ENCODE data around the gene NPDC1. TPM values are rescaled to one million over a fixed set of nuclear protein-coding genes. Genes with fewer than 3 reads are reported as not detected.
A peak's percentile ranks its signal among the peaks of the same experiment; 100 is the strongest.

The NPDC1 gene, protein sequence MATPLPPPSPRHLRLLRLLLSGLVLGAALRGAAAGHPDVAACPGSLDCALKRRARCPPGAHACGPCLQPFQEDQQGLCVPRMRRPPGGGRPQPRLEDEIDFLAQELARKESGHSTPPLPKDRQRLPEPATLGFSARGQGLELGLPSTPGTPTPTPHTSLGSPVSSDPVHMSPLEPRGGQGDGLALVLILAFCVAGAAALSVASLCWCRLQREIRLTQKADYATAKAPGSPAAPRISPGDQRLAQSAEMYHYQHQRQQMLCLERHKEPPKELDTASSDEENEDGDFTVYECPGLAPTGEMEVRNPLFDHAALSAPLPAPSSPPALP
- total RNA-seq, result 152 TPM
- long read RNA-seq, transcript NPDC1-202 (9 exons, 1,494 nt), result major isoform, 182 of 358 reads
- long read RNA-seq, transcript NPDC1-201 (8 exons, 2,187 nt), result minor isoform, 97 of 358 reads
- long read RNA-seq, partial matches to known transcripts, result 21 of 358 reads
- long read RNA-seq, other reads (novel, unspliced or antisense), result 57 of 358 reads

DNA sequence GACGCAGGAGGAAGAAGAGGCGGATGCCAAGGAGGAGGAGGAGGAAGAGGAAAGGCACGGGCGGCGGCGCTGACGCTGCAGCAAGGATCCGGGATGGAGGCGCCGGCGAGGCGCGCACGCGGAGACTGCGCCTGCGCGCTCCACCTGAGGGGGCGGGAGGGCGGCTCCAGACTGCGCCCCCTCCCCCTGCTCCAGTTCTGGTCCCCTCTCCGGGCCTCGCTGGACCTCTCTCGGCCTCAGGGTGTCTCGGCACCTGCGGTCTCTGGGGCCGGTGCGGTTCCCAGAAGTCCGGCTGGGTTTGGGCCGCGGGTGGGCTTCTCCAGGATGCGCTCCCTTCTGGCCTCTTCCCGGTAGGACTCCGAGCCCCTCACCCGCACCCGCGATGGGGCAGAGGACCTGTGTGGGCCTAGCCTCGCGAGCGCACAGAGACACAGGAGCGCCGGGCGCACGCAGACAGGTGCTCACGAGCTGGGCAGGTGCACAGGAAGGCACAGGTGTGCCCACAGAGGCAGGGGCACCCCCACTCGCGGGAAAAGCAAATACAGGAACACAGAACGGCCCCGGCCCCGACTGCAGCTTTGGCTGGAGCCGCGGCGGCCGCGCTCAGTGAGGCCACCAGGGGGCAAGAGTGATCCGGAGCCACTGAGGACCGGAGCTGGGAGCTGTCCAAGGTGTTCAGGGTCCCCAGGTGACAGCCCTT is at the start of gene NPDC1:
NPDC1 (minus strand) TSS at position 90 of the 700 bp plus-strand sequence. CDS start 188 bp downstream, outside the sequence.
- Histone ChIP-seq H3K27ac (peak within 1 kb of the TSS; percentile 66), H3K9me3 (no peaks in the 10 kb centered on the region), H3K4me3 (peak within 1 kb of the TSS; percentile 64), H3K36me3 (no peaks in the 10 kb centered on the region), H3K4me1 (peaks cover 23% of the 10 kb centered on the region), H3K27me3 (peaks cover 42% of the 10 kb centered on the region)
- intact Hi-C loops (cut with DNase I), result no loop called here
- TF ChIP-seq, protein P1, sequence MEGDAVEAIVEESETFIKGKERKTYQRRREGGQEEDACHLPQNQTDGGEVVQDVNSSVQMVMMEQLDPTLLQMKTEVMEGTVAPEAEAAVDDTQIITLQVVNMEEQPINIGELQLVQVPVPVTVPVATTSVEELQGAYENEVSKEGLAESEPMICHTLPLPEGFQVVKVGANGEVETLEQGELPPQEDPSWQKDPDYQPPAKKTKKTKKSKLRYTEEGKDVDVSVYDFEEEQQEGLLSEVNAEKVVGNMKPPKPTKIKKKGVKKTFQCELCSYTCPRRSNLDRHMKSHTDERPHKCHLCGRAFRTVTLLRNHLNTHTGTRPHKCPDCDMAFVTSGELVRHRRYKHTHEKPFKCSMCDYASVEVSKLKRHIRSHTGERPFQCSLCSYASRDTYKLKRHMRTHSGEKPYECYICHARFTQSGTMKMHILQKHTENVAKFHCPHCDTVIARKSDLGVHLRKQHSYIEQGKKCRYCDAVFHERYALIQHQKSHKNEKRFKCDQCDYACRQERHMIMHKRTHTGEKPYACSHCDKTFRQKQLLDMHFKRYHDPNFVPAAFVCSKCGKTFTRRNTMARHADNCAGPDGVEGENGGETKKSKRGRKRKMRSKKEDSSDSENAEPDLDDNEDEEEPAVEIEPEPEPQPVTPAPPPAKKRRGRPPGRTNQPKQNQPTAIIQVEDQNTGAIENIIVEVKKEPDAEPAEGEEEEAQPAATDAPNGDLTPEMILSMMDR (IDR thresholded peaks at IDR 0.05), result peak; percentile 86
- peak; percentile 89 for DNase-seq
- ATAC-seq, result peak; percentile 77

DNA sequence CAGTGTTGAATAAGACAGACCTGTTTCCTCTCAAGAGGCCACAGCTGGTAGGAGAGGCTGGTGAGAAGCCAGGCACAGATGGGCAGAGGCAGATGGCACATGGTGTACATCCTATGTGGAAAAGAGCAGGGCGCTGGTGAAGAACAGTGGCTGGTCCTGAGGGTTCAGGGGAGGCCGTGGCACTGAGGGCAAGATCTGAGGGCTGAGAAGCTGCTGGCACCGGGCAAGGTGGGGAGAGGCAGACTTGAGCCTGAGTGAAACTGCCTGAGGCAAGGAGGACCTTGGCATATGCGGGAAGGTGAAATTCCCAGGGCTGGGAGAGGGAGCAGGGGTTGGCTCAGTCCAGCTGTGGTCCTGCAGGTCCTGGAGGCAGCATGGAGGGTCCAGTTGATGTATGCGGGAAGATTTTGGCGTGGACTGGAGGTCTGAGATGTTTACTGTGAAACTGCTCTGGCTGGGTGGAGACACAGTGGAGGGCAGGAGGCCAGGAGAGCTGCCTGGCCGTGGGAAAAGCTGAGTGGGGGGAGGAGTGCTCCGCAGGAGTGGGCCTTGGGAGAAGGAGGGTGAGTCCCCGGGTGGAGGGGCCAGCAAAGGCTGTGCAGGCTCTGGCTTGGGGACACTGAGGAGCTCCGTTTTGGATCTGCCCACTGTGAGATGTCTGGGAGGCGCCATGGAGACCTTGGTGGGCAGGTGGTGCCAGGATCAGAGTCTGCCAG is 43.4 kb upstream of the NPDC1 start:
- Histone ChIP-seq H3K36me3 (peaks cover 19% of the 10 kb centered on the region), H3K4me1 (peaks cover 17% of the 10 kb centered on the region), H3K9me3 (no peaks in the 10 kb centered on the region), H3K27me3 (no peaks in the 10 kb centered on the region), H3K27ac (no peak overlapping the region), H3K4me3 (no peak overlapping the region)
- intact Hi-C loops (cut with DNase I), result no loop called here
- no peak for ATAC-seq
- no peak for DNase-seq
- TF ChIP-seq, protein P1 (IDR thresholded peaks at IDR 0.05), result no peak

DNA sequence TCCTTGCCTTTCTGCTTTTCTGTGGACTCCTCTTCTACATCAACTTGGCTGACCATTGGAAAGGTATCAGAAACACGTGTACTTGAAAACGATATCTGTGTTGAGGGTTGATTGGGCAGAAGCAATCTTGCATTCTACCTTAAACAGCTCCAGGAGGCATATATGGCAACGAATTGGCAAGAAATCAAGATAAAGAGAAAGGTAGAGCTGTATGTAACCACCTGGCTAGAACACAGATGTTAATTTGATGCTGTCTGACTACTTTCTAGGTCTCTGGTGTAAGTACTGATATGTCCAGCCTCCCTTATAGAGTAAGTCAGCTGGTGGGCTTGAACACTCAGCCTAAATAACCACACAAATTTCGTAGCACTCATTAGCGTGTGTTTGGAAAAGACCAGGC is 42.1 kb upstream of the NPDC1 start:
- H3K27me3 ChIP-seq, result no peaks in the 10 kb centered on the region
- ATAC-seq (no peak), DNase-seq (no peak)
- no peaks in the 10 kb centered on the region for H3K9me3 ChIP-seq
- H3K4me1 ChIP-seq, result peaks cover 17% of the 10 kb centered on the region
- H3K27ac ChIP-seq, result no peak overlapping the region
- H3K36me3 ChIP-seq, result peaks cover 21% of the 10 kb centered on the region
- intact Hi-C loops (cut with DNase I), result no loop called here
- TF ChIP-seq, protein P1 (IDR thresholded peaks at IDR 0.05), result no peak
- no peak overlapping the region for H3K4me3 ChIP-seq

DNA sequence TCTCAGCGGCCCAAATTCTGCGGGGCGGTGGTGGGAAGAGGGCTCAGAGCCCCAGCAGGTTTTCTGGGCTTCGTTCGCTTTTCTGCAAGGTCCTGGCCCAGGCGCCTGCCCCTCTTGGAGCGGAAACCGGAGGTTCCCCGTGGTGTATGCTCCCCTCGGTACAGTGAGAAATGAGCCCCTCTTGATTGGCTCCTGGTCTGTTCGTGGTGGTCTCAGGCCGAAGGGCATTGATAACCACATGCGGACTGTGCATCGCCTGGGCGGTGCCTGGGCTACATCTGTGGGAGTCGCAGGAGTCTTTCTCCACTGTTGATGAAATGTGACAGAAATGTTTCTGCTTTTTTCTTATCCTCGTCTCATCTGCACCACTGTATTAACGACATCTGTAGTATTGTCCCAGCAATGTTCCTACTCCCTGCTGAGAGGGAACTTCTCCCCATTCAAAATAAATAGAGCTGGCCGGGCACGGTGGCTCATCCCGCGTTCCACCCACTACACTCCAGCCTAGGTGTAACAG is 41.5 kb upstream of the NPDC1 start:
- peaks cover 17% of the 10 kb centered on the region for H3K4me1 ChIP-seq
- TF ChIP-seq, protein P1 (IDR thresholded peaks at IDR 0.05), result no peak
- intact Hi-C loops (cut with DNase I), result no loop called here
- no peaks in the 10 kb centered on the region for H3K27me3 ChIP-seq
- peak overlapping the region; percentile 76 for H3K4me3 ChIP-seq
- ATAC-seq (no peak), DNase-seq (no peak)
- no peaks in the 10 kb centered on the region for H3K9me3 ChIP-seq
- H3K27ac ChIP-seq, result peak overlapping the region; percentile 93
- H3K36me3 ChIP-seq, result peaks cover 21% of the 10 kb centered on the region
